H9 (cell line): Measurements from ENCODE around the gene DEPDC1B. TPM values are rescaled to one million over a fixed set of nuclear protein-coding genes. Genes with fewer than 3 reads are reported as not detected.

Source experiments
- DNase-seq: peaks from one replicate; pipeline ENCODE4 v3.0.0-alpha.2; 2017
- H2AFZ ChIP-seq: one replicate; pipeline ENCODE4 v1.6.1; 2013; ENCODE audit warnings: mild to moderate bottlenecking, low read length, control low read depth, moderate library complexity
- H2AK5ac ChIP-seq: 2 replicates; pipeline ENCODE4 v1.6.1; 2013; ENCODE audit warnings: low read length, control low read depth, mixed read lengths; ENCODE audit not compliant: insufficient read length
- H2BK120ac ChIP-seq: one replicate; pipeline ENCODE4 v1.6.1; 2013; ENCODE audit warnings: low read depth, mild to moderate bottlenecking, low read length, control low read depth, inconsistent platforms; ENCODE audit not compliant: poor library complexity, severe bottlenecking
- H2BK12ac ChIP-seq: 2 replicates; pipeline ENCODE4 v1.6.1; 2013; ENCODE audit warnings: low read length, control low read depth, mixed read lengths, low read depth; ENCODE audit not compliant: insufficient read length
- H2BK15ac ChIP-seq: 2 replicates; pipeline ENCODE4 v1.6.1; 2013; ENCODE audit warnings: low read depth, low read length, control low read depth
- H2BK20ac ChIP-seq: one replicate; pipeline ENCODE4 v1.6.1; 2013; ENCODE audit warnings: low read depth, mild to moderate bottlenecking, low read length, control low read depth, inconsistent platforms; ENCODE audit not compliant: poor library complexity, severe bottlenecking
- H2BK5ac ChIP-seq: 2 replicates; pipeline ENCODE4 v1.6.1; 2013; ENCODE audit warnings: low read length, control low read depth, mixed read lengths; ENCODE audit not compliant: insufficient read length
- H3K14ac ChIP-seq: 2 replicates; pipeline ENCODE4 v1.6.1; 2013; ENCODE audit warnings: low read length, control low read depth; ENCODE audit not compliant: insufficient read depth
- H3K18ac ChIP-seq: 2 replicates; pipeline ENCODE4 v1.6.1; 2013; ENCODE audit warnings: low read depth, mild to moderate bottlenecking, mixed read lengths, low read length, control low read depth; ENCODE audit not compliant: insufficient read length
- H3K23ac ChIP-seq: 2 replicates; pipeline ENCODE4 v1.6.1; 2013; ENCODE audit warnings: low read length, control low read depth, mixed read lengths, low read depth; ENCODE audit not compliant: insufficient read length
- H3K23me2 ChIP-seq: 2 replicates; pipeline ENCODE4 v1.6.1; 2013; ENCODE audit warnings: low read depth, mild to moderate bottlenecking, mixed read lengths, low read length, control low read depth; ENCODE audit not compliant: insufficient read length, poor library complexity, severe bottlenecking
- H3K27ac ChIP-seq: 2 replicates; pipeline ENCODE4 v1.5.1; 2013; ENCODE audit warnings: low read length, control low read depth, mixed read lengths, low read depth; ENCODE audit not compliant: insufficient read length
- H3K27me3 ChIP-seq: 2 replicates; pipeline ENCODE4 v1.6.1; 2013; ENCODE audit warnings: low read length, control low read depth, inconsistent platforms; ENCODE audit not compliant: insufficient read depth
- H3K4ac ChIP-seq: 2 replicates; pipeline ENCODE4 v1.6.1; 2013; ENCODE audit warnings: low read depth, mild to moderate bottlenecking, control low read depth, inconsistent platforms, low read length, moderate library complexity
- H3K4me1 ChIP-seq: 2 replicates; pipeline ENCODE4 v1.6.1; 2013; ENCODE audit warnings: low read length, control low read depth, inconsistent platforms; ENCODE audit not compliant: insufficient read depth
- H3K4me2 ChIP-seq: 2 replicates; pipeline ENCODE4 v1.6.1; 2013; ENCODE audit warnings: low read length, control low read depth, mixed read lengths; ENCODE audit not compliant: insufficient read length, insufficient read depth
- H3K56ac ChIP-seq: 2 replicates; pipeline ENCODE4 v1.6.1; 2013; ENCODE audit warnings: low read depth, mild to moderate bottlenecking, mixed read lengths, low read length, control low read depth; ENCODE audit not compliant: insufficient read length
- H3K79me1 ChIP-seq: 2 replicates; pipeline ENCODE4 v1.6.1; 2013; ENCODE audit warnings: low read depth, mild to moderate bottlenecking, moderate library complexity, low read length, control low read depth, inconsistent platforms; ENCODE audit not compliant: insufficient read depth, poor library complexity, severe bottlenecking
- H3K79me2 ChIP-seq: 2 replicates; pipeline ENCODE4 v1.6.1; 2013; ENCODE audit warnings: low read length, control low read depth, inconsistent platforms; ENCODE audit not compliant: insufficient read depth
- H3K9ac ChIP-seq: 2 replicates; pipeline ENCODE4 v1.6.1; 2013; ENCODE audit warnings: low read length, control low read depth, mixed read lengths; ENCODE audit not compliant: insufficient read length; ENCODE audit errors: extremely low read depth
- H3K9me3 ChIP-seq: one replicate; pipeline ENCODE4 v1.6.1; 2013; ENCODE audit warnings: low read depth, low read length, inconsistent platforms; ENCODE audit not compliant: control insufficient read depth
- H3T11ph ChIP-seq: one replicate; pipeline ENCODE4 v1.6.1; 2013; ENCODE audit warnings: mild to moderate bottlenecking, low read length, control low read depth, inconsistent platforms
- H4K20me1 ChIP-seq: one replicate; pipeline ENCODE4 v1.6.1; 2013; ENCODE audit not compliant: control insufficient read depth, insufficient read length, insufficient read depth
- H4K5ac ChIP-seq: 2 replicates; pipeline ENCODE4 v1.6.1; 2013; ENCODE audit warnings: low read depth, mild to moderate bottlenecking, mixed read lengths, low read length, control low read depth; ENCODE audit not compliant: insufficient read length
- H4K8ac ChIP-seq: replicated peaks from 2 replicates; pipeline ENCODE4 v1.6.1; 2013; ENCODE audit warnings: low read length, control low read depth, mixed read lengths, low read depth; ENCODE audit not compliant: insufficient read length
- H4K91ac ChIP-seq: 2 replicates; pipeline ENCODE4 v1.6.1; 2013; ENCODE audit warnings: low read depth, mild to moderate bottlenecking, moderate library complexity, mixed read lengths, low read length, control low read depth; ENCODE audit not compliant: insufficient read length
- H3K27ac Mint-ChIP-seq, 3 experiments: 2 replicates in 2 of 3; 3 replicates in 1 of 3; pipeline ENCODE4 v1.8.0; 2020 to 2021; ENCODE audit warnings: mixed read lengths in 3 of 3, mild to moderate bottlenecking in 1 of 3, moderate library complexity in 1 of 3
- H3K27me3 Mint-ChIP-seq: 2 replicates; pipeline ENCODE4 v1.8.0; 2021; ENCODE audit warnings: low read depth, mild to moderate bottlenecking, moderate library complexity, mixed read lengths
- H3K36me3 Mint-ChIP-seq, 3 experiments: 2 replicates in 2 of 3; 3 replicates in 1 of 3; pipeline ENCODE4 v1.8.0; 2020 to 2021; ENCODE audit warnings: low read depth in 3 of 3, mixed read lengths in 3 of 3; ENCODE audit not compliant: insufficient read depth in 1 of 3
- H3K4me1 Mint-ChIP-seq, 2 experiments: 2 replicates each; pipeline ENCODE4 v1.8.0; 2020; ENCODE audit warnings: mixed read lengths in 2 of 2
- H3K4me3 Mint-ChIP-seq, 2 experiments: 2 replicates in 1 of 2; 3 replicates in 1 of 2; pipeline ENCODE4 v1.8.0; 2020 to 2021; ENCODE audit warnings: mild to moderate bottlenecking in 2 of 2, mixed read lengths in 2 of 2, moderate library complexity in 1 of 2
- H3K9me3 Mint-ChIP-seq, 2 experiments: 2 replicates in 1 of 2; 3 replicates in 1 of 2; pipeline ENCODE4 v1.8.0; 2020; ENCODE audit warnings: mild to moderate bottlenecking in 2 of 2, mixed read lengths in 2 of 2, moderate library complexity in 1 of 2
- WGBS: extraction: QIAGEN DNeasy Blood & Tissue Kit; methylation state at CpG from one replicate; pipeline ENCODE4 v1.1.7; 2013; ENCODE audit warnings: missing lambda C conversion rate, low lambda C conversion rate, mixed read lengths; ENCODE audit not compliant: insufficient read length; ENCODE audit errors: extremely low coverage; 5-methylcytosine and 5-hydroxymethylcytosine counted together
- total RNA-seq: library from RNA; stranded (reverse); gene quantifications from 2 replicates; pipeline ENCODE4 v1.2.1, GENCODE V29; 2021
- TF ChIP-seq, protein P1 (sequence below): fragments of 200-600 bp; sonication (generic); conservative IDR thresholded peaks from 3 replicates; pipeline ENCODE4 v1.8.0; 2021; ENCODE audit warnings: antibody characterized with exemption, mild to moderate bottlenecking

Gene DEPDC1B
- total RNA-seq, 1 experiment from 2014 or later, result 49.0 TPM

DNA sequence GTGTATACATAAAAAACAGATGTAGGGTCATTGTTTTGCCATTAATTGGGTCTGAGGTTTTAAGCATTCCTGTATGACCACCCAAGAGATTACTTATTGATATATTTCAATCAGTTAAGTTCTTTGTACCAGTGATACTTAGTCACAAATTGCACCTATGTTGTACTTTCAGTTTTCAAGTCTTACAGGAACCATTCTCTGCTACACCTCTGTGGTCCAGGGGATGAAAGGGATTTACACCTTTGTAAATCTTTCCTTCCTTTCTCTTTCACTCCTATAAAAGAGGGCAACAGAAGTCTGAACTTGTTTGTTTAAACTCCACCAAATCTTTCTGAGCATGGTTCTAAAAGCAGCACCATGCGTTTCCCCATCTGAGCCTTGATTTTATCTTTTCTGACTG, 86.1 kb downstream of the DEPDC1B start:
- no peak overlapping the region for H3T11ph ChIP-seq
- no peak overlapping the region for H2AFZ ChIP-seq
- H4K20me1 ChIP-seq, result no peaks in the 10 kb centered on the region
- WGBS, result no CpG with 5 or more reads among the region's 1 CpG
- TF ChIP-seq, protein P1, sequence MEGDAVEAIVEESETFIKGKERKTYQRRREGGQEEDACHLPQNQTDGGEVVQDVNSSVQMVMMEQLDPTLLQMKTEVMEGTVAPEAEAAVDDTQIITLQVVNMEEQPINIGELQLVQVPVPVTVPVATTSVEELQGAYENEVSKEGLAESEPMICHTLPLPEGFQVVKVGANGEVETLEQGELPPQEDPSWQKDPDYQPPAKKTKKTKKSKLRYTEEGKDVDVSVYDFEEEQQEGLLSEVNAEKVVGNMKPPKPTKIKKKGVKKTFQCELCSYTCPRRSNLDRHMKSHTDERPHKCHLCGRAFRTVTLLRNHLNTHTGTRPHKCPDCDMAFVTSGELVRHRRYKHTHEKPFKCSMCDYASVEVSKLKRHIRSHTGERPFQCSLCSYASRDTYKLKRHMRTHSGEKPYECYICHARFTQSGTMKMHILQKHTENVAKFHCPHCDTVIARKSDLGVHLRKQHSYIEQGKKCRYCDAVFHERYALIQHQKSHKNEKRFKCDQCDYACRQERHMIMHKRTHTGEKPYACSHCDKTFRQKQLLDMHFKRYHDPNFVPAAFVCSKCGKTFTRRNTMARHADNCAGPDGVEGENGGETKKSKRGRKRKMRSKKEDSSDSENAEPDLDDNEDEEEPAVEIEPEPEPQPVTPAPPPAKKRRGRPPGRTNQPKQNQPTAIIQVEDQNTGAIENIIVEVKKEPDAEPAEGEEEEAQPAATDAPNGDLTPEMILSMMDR, result no peak
- no peak overlapping the region for H3K18ac ChIP-seq
- no peak overlapping the region for H3K9ac ChIP-seq
- peaks cover 34 to 36% of the 10 kb centered on the region in 2 experiments for H3K9me3 Mint-ChIP-seq
- no peak overlapping the region for H3K4me3 Mint-ChIP-seq
- no peaks in the 10 kb centered on the region for H3K27me3 ChIP-seq
- DNase-seq, result no peak
- H3K27me3 Mint-ChIP-seq, result no peaks in the 10 kb centered on the region
- H3K4me2 ChIP-seq, result no peak overlapping the region
- H3K36me3 Mint-ChIP-seq, result peaks cover 40 to 62% (median 53%) of the 10 kb centered on the region in 3 experiments
- no peak overlapping the region for H2AK5ac ChIP-seq
- no peaks in the 10 kb centered on the region for H3K79me1 ChIP-seq
- no peaks in the 10 kb centered on the region for H3K79me2 ChIP-seq
- H2BK120ac ChIP-seq, result no peak overlapping the region
- H3K9me3 ChIP-seq, result no peaks in the 10 kb centered on the region
- H3K4me1 Mint-ChIP-seq, result no peaks in the 10 kb centered on the region
- no peak overlapping the region for H3K4ac ChIP-seq
- no peak overlapping the region for H3K23ac ChIP-seq
- H3K56ac ChIP-seq, result no peak overlapping the region
- H3K4me1 ChIP-seq, result no peaks in the 10 kb centered on the region
- no peak overlapping the region for H2BK12ac ChIP-seq
- H4K8ac ChIP-seq, result no peak overlapping the region
- no peak overlapping the region for H4K5ac ChIP-seq
- no peaks in the 10 kb centered on the region for H3K23me2 ChIP-seq
- H3K27ac ChIP-seq, result no peak overlapping the region
- no peak overlapping the region for H4K91ac ChIP-seq
- no peak overlapping the region for H2BK20ac ChIP-seq
- no peak overlapping the region for H3K27ac Mint-ChIP-seq
- H3K14ac ChIP-seq, result no peak overlapping the region
- no peak overlapping the region for H2BK5ac ChIP-seq
- H2BK15ac ChIP-seq, result no peak overlapping the region
